Panc1 (cell line): Measurements from ENCODE around the gene ARHGEF10L.

Experiments used
- CTCF ChIP-seq: fragments of 450-650 bp; IDR thresholded peaks from 2 replicates; pipeline ENCODE4 v1.5.1; 2017; ENCODE audit warnings: mild to moderate bottlenecking
- POLR2AphosphoS5 ChIP-seq: IDR thresholded peaks from 2 replicates; pipeline ENCODE4 v1.6.1; 2012; ENCODE audit warnings: mild to moderate bottlenecking, low read depth, low read length, moderate library complexity
- REST ChIP-seq, 2 experiments: IDR thresholded peaks; 2 replicates each; pipeline ENCODE4 v1.6.1; 2011 to 2012; ENCODE audit warnings: low read depth in 2 of 2, control low read depth in 1 of 2, low read length in 1 of 2, mild to moderate bottlenecking in 1 of 2, moderate library complexity in 1 of 2; ENCODE audit not compliant: insufficient read depth in 1 of 2
- TCF7L2 ChIP-seq: IDR thresholded peaks from 2 replicates; pipeline ENCODE4 v1.6.1; 2011; ENCODE audit warnings: mild to moderate bottlenecking, low read depth, low read length, inconsistent platforms

- TF ChIP-seq CTCF: no peak
- no peak for TF ChIP-seq REST (IDR thresholded peaks at IDR 0.05; ENCODE audit: insufficient read depth in 1 of 2, low read depth in 2 of 2, low read length in 1 of 2)
- no peak for TF ChIP-seq POLR2AphosphoS5
- no peak for TF ChIP-seq TCF7L2
Observed at GRCh38 chr1:17611991-17612390, 72.5 kb downstream of the ARHGEF10L start.
